ENCODE measurements around the gene PDE2A. TPM values are rescaled to one million over a fixed set of nuclear protein-coding genes. Genes with fewer than 3 reads are reported as not detected.

PDE2A gene
- total and polyA plus RNA-seq, 10 of the 15 experiments (the other 5 are each of a cell fraction or from before 2014, with no cell fraction given): 0.06 to 0.15 (median 0.11) TPM; not detected in 6

DNA sequence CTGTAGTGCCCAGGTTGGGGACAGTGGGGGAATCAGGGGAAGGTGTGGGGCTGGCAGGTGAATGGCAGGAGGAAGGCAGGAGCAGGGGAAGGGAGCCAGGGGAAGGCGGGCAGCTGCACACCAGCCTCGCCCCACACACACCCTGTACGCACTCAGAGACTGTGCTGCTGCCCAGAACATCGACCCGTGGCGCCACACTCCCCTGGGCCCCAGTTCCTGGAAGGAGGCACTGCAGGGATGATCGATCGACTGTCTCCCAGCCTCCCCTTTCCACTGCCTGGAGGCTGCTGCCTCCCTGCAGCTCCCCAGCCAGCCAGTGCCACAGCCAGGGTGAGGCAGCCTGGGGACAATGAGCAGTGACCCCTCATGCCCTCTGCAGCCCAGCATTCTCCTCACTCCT, 19.2 kb downstream of the PDE2A start (continued):
- TF ChIP-seq, protein P1, sequence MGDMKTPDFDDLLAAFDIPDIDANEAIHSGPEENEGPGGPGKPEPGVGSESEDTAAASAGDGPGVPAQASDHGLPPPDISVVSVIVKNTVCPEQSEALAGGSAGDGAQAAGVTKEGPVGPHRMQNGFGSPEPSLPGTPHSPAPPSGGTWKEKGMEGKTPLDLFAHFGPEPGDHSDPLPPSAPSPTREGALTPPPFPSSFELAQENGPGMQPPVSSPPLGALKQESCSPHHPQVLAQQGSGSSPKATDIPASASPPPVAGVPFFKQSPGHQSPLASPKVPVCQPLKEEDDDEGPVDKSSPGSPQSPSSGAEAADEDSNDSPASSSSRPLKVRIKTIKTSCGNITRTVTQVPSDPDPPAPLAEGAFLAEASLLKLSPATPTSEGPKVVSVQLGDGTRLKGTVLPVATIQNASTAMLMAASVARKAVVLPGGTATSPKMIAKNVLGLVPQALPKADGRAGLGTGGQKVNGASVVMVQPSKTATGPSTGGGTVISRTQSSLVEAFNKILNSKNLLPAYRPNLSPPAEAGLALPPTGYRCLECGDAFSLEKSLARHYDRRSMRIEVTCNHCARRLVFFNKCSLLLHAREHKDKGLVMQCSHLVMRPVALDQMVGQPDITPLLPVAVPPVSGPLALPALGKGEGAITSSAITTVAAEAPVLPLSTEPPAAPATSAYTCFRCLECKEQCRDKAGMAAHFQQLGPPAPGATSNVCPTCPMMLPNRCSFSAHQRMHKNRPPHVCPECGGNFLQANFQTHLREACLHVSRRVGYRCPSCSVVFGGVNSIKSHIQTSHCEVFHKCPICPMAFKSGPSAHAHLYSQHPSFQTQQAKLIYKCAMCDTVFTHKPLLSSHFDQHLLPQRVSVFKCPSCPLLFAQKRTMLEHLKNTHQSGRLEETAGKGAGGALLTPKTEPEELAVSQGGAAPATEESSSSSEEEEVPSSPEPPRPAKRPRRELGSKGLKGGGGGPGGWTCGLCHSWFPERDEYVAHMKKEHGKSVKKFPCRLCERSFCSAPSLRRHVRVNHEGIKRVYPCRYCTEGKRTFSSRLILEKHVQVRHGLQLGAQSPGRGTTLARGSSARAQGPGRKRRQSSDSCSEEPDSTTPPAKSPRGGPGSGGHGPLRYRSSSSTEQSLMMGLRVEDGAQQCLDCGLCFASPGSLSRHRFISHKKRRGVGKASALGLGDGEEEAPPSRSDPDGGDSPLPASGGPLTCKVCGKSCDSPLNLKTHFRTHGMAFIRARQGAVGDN (IDR thresholded peaks at IDR 0.05): no peak
- TF ChIP-seq, protein P2, sequence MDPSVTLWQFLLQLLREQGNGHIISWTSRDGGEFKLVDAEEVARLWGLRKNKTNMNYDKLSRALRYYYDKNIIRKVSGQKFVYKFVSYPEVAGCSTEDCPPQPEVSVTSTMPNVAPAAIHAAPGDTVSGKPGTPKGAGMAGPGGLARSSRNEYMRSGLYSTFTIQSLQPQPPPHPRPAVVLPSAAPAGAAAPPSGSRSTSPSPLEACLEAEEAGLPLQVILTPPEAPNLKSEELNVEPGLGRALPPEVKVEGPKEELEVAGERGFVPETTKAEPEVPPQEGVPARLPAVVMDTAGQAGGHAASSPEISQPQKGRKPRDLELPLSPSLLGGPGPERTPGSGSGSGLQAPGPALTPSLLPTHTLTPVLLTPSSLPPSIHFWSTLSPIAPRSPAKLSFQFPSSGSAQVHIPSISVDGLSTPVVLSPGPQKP (IDR thresholded peaks at IDR 0.05; ENCODE audit: low read depth, low read length): no peak
- TF ChIP-seq NFIC (IDR thresholded peaks at IDR 0.05; ENCODE audit: low read depth, low read length) (no peak), JUND (IDR thresholded peaks at IDR 0.05; ENCODE audit: low read depth, low read length) (no peak)

DNA sequence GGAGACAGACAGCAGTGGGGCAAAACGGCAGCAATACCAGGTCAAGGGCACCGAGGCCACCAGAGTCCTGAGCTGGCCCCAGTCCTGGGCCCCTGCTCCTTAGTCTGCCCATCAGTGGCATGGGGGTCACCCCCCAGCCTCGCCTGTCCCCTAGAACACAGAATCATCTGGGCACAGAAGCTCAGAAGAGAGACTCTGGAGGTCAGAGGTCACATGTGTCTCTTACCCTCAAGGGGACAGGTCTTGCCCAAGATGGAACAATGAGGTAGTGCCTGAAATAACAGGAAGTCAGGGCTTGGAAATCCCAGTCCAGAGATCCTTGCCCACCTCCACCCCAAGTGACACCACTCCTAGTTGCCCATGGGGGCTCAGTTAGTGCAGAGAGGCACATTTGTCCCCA, 20.6 kb downstream of the PDE2A start:
- H3K79me2 ChIP-seq (ENCODE audit: control insufficient read depth, insufficient read depth, low read length): no peaks in the 10 kb centered on the region
- no peak overlapping the region for H3K4me3 ChIP-seq
- ATAC-seq: no peak
- H3K9me3 ChIP-seq (replicated peaks; ENCODE audit: control insufficient read depth, insufficient read depth, low read length): no peaks in the 10 kb centered on the region
- ChIA-PET SMC1A (ENCODE audit: uncharacterized antibody, unreplicated experiment) (interaction anchor here (1.1 kb wide), 1 partner anchor 15 kb away, joined by 3 read pairs; no protein-coding TSS in a partner anchor), POLR2A (no interaction called here), RAD21 (ENCODE audit: unreplicated experiment) (no interaction called here), CTCF (no interaction called here)
- no peak for FAIRE-seq
- no peaks in the 10 kb centered on the region for H3K4me1 ChIP-seq (ENCODE audit: control insufficient read depth, insufficient read depth, low read length)
- H3K27ac ChIP-seq (ENCODE audit: control insufficient read depth, insufficient read depth): no peak overlapping the region
- intact Hi-C loops (cut with micrococcal nuclease; ENCODE audit: unreplicated experiment) (no loop called here), in situ Hi-C loops (cut with MboI) (no loop called here)
- H3K36me3 ChIP-seq (ENCODE audit: control insufficient read depth in 2 of 2, insufficient read depth in 2 of 2, low read length in 1 of 2): no peaks in the 10 kb centered on the region
- no peak for DNase-seq (ENCODE audit: low read depth, low spot score)
- 11% methylated on average over 3 of the region's 3 CpGs for WGBS (ENCODE audit: insufficient coverage, insufficient replicate concordance, low lambda C conversion rate, missing lambda C conversion rate)
- BruUV-seq (replicated peaks): no TSS peak
- H3K27me3 ChIP-seq (replicated peaks in 1 of 2; ENCODE audit: control insufficient read depth in 2 of 2, insufficient read depth in 2 of 2, low read length in 1 of 2): peaks cover 0 to 3% of the 10 kb centered on the region in 2 experiments; a peak in 2 of 4 replicates
- H3K4me2 ChIP-seq (ENCODE audit: control insufficient read depth, insufficient read depth): no peak overlapping the region
- no peak overlapping the region for H3K9ac ChIP-seq (ENCODE audit: control insufficient read depth, insufficient read depth, low read length)
- H4K20me1 ChIP-seq (ENCODE audit: control insufficient read depth, insufficient read depth): no peaks in the 10 kb centered on the region; the same call in 1 of the 2 replicates
- no peak overlapping the region for H2AFZ ChIP-seq (ENCODE audit: control insufficient read depth, low read depth, low read length)
- TF ChIP-seq POU2F2 (IDR thresholded peaks at IDR 0.05; ENCODE audit: borderline replicate concordance, low read depth, low read length): no peak
- TF ChIP-seq ESRRA (IDR thresholded peaks at IDR 0.05; ENCODE audit: low read length): no peak
- no peak for TF ChIP-seq EP300 (IDR thresholded peaks at IDR 0.05; ENCODE audit: borderline replicate concordance in 1 of 2, control insufficient read depth in 1 of 2, low read depth in 2 of 2, low read length in 2 of 2)
- TF ChIP-seq MYC (IDR thresholded peaks at IDR 0.05; ENCODE audit: insufficient read depth, insufficient read length, insufficient replicate concordance, low read length, severe bottlenecking): no peak
- TF ChIP-seq NRF1 (conservative IDR thresholded peaks at IDR 0.05; ENCODE audit: low read depth, low read length): no peak
- TF ChIP-seq, protein P3, sequence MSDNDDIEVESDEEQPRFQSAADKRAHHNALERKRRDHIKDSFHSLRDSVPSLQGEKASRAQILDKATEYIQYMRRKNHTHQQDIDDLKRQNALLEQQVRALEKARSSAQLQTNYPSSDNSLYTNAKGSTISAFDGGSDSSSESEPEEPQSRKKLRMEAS (IDR thresholded peaks at IDR 0.05; ENCODE audit: low read depth, low read length): no peak
- no peak for TF ChIP-seq TBL1XR1 (IDR thresholded peaks at IDR 0.05; ENCODE audit: low read depth, low read length)
- TF ChIP-seq, protein P4, sequence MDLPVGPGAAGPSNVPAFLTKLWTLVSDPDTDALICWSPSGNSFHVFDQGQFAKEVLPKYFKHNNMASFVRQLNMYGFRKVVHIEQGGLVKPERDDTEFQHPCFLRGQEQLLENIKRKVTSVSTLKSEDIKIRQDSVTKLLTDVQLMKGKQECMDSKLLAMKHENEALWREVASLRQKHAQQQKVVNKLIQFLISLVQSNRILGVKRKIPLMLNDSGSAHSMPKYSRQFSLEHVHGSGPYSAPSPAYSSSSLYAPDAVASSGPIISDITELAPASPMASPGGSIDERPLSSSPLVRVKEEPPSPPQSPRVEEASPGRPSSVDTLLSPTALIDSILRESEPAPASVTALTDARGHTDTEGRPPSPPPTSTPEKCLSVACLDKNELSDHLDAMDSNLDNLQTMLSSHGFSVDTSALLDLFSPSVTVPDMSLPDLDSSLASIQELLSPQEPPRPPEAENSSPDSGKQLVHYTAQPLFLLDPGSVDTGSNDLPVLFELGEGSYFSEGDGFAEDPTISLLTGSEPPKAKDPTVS (IDR thresholded peaks at IDR 0.05; ENCODE audit: low read depth, low read length): no peak
- TF ChIP-seq ZNF384 (IDR thresholded peaks at IDR 0.05; ENCODE audit: borderline replicate concordance, low read depth, low read length): no peak
- no peak for TF ChIP-seq SUZ12 (IDR thresholded peaks at IDR 0.05; ENCODE audit: unreplicated experiment)
- no peak for TF ChIP-seq IRF4 (IDR thresholded peaks at IDR 0.05; ENCODE audit: low read depth, low read length)
